Heart left ventricle (tissue), 16 donors: ENCODE data around the gene TYMS. TPM values are rescaled to one million over a fixed set of nuclear protein-coding genes. Genes with fewer than 3 reads are reported as not detected.

Experiments used
- ATAC-seq, 4 donors: fragments of 200-7000 bp; cut with Tn5 transposase; one replicate each; pipeline ENCODE4 v1.9.1; 2020 to 2022; ENCODE audit warnings: moderate library complexity in 4 of 4, mild to moderate bottlenecking in 3 of 4, moderate number of reproducible peaks in 1 of 4
- DNase-seq, 5 donors: peaks; one replicate each; pipeline ENCODE4 v3.0.0-alpha.2; 2020
- H3K27ac ChIP-seq, 12 donors: fragments of 200-600 bp; sonication (generic) in 4 of 12; one replicate each; pipeline versions ENCODE4 v1.5.0 to v1.8.0; 2016 to 2022; ENCODE audit warnings: mild to moderate bottlenecking in 2 of 12
- H3K27me3 ChIP-seq, 9 donors: fragments of 200-600 bp; sonication (generic) in 2 of 9; one replicate each; pipeline versions ENCODE4 v1.5.1 to v1.8.0; 2016 to 2022; ENCODE audit warnings: mild to moderate bottlenecking in 3 of 9
- H3K36me3 ChIP-seq, 9 donors: fragments of 200-600 bp; sonication (generic) in 2 of 9; one replicate each; pipeline versions ENCODE4 v1.5.0 to v1.8.0; 2018 to 2022; ENCODE audit warnings: mild to moderate bottlenecking in 2 of 9
- H3K4me1 ChIP-seq, 12 donors: fragments of 200-600 bp; sonication (generic) in 4 of 12; one replicate each; pipeline versions ENCODE4 v1.5.0 to v1.8.0; 2016 to 2022; ENCODE audit warnings: mild to moderate bottlenecking in 3 of 12
- H3K4me3 ChIP-seq, 12 donors: fragments of 200-600 bp; sonication (generic) in 4 of 12; one replicate each; pipeline versions ENCODE4 v1.5.0 to v1.8.0; 2017 to 2022; ENCODE audit warnings: mild to moderate bottlenecking in 9 of 12, moderate library complexity in 4 of 12
- H3K9me3 ChIP-seq, 12 donors: fragments of 200-600 bp; sonication (generic) in 4 of 12; one replicate each; pipeline versions ENCODE4 v1.5.0 to v1.8.0; 2016 to 2022; ENCODE audit warnings: mild to moderate bottlenecking in 1 of 12
- POLR2A ChIP-seq, 2 donors: fragments of 450-650 bp; IDR thresholded peaks; one replicate each; pipeline ENCODE4 v1.6.1; 2017; ENCODE audit warnings: antibody characterized with exemption in 2 of 2, mild to moderate bottlenecking in 2 of 2, moderate library complexity in 2 of 2
- WGBS, 4 donors: extraction: QIAGEN DNeasy Blood & Tissue Kit in 2 of 4; methylation state at CpG; one replicate each; pipeline versions ENCODE4 v1.1.5 to v1.1.7; 2013 to 2018; 5-methylcytosine and 5-hydroxymethylcytosine counted together
- intact Hi-C, 10 donors: fragments of 100-400 bp; cut with DNase I; formaldehyde crosslinking; loops; one replicate each; pipeline versions ENCODE4 v1.11.1 to v1.14.2; 2022
- polyA plus RNA-seq, 2 donors: library from polyadenylated mRNA; stranded (reverse); fragments of 200-250 nt; gene quantifications; one replicate each; pipeline ENCODE4 v1.2.3, GENCODE V29; 2013
- total RNA-seq, 9 donors: library from RNA; depleted of rRNA in 2 of 9; stranded (reverse); fragments of >200 nt in 2 of 9; fragmentation: NEBNext Ultra II Directional in 3 of 9; extraction: Animal tissue kit (Norgen Biotek cat#: 25700) in 3 of 9; gene quantifications; one replicate each; pipeline versions ENCODE4 v1.1.0 to v1.2.4, GENCODE V29; 2016 to 2023
- TF ChIP-seq, protein P1 (sequence below), 12 donors: fragments of 200-600 bp; sonication (generic) in 4 of 12; IDR thresholded peaks; one replicate each; pipeline versions ENCODE4 v1.5.0 to v1.8.0; 2018 to 2022; ENCODE audit warnings: antibody characterized with exemption in 12 of 12, mild to moderate bottlenecking in 5 of 12
- donor health status: ischemic (EF 13 %, LVEDD 7.1; RV severe dilation, severe dysfunction).
- donor health status: healthy with polysubstance abuse.
- donor health status: DM: no; HTN: yes; CAD: no.
- donor health status: DM: no; HTN: no; CAD: no.
- donor health status: ischemic (EF 25% LVEDD 6.9; RV normal size, moderate dysfunction).
- donor health status: ischemic (EF 25% LVEDD 5.7; RV mildly dilated, moderate dysfunction).
- donor health status: healthy.
- donor health status: DM: yes; HTN: yes; CAD: no.
- donor health status: ischemic (EF 35%, LVEDD 5.7; RV mildly dilated, moderate dysfunction).
- donor health status: nonischemic (EF 11% LVEDD 7.7; RV severe dilation, severe dysfunction).
- donor health status: DM: yes; HTN: yes; CAD: no.
- donor health status: PGD.
- donor health status: ischemic (EF 29% LVEDD 5.4; RV normal size, mild dysfunction).
- donor health status: nonischemic (EF 23%, LVEDD 6.1; RV moderate dilation, normal function).

Gene TYMS
- total and polyA plus RNA-seq, 11 donors = 0.34 to 32.3 (median 2.2) TPM; not detected in 1

DNA sequence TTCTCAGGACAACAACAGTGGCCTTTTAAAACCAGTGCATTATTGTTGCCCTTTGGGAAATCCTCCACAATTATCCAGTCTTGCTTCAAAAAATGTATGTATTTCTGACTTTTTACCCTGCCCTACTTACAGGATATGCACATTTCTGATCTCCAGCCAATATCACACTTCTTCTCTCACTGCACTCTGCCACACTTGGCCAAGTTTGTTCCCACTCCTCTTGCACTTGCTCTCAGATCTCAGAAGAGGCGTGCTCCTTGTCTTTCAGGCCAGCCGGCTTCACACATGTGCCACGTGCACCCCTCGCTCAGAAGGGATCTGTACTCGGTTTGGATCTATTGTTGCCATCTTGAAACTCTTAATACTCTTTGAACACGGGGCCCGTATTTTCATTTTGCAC lies 45.3 kb upstream of the TYMS start:
- H3K4me1 ChIP-seq = peaks cover 0 to 17% (median 0%) of the 10 kb centered on the region in 12 donors
- 84 to 95% (median 89%) methylated on average over 7 of the region's 7 CpGs for WGBS, 4 donors
- no peak for ATAC-seq
- no peak for TF ChIP-seq POLR2A (IDR thresholded peaks at IDR 0.05)
- TF ChIP-seq, protein P1, sequence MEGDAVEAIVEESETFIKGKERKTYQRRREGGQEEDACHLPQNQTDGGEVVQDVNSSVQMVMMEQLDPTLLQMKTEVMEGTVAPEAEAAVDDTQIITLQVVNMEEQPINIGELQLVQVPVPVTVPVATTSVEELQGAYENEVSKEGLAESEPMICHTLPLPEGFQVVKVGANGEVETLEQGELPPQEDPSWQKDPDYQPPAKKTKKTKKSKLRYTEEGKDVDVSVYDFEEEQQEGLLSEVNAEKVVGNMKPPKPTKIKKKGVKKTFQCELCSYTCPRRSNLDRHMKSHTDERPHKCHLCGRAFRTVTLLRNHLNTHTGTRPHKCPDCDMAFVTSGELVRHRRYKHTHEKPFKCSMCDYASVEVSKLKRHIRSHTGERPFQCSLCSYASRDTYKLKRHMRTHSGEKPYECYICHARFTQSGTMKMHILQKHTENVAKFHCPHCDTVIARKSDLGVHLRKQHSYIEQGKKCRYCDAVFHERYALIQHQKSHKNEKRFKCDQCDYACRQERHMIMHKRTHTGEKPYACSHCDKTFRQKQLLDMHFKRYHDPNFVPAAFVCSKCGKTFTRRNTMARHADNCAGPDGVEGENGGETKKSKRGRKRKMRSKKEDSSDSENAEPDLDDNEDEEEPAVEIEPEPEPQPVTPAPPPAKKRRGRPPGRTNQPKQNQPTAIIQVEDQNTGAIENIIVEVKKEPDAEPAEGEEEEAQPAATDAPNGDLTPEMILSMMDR (IDR thresholded peaks at IDR 0.05) = no peak
- H3K9me3 ChIP-seq = no peaks in the 10 kb centered on the region
- intact Hi-C loops = loop anchor here in 3 of 10 donors (10.0 kb wide), 2 partner anchors 117 to 137 kb away; no protein-coding TSS in a partner anchor
- DNase-seq = no peak
- no peaks in the 10 kb centered on the region for H3K36me3 ChIP-seq
- H3K4me3 ChIP-seq = no peak overlapping the region
- no peaks in the 10 kb centered on the region for H3K27me3 ChIP-seq
- H3K27ac ChIP-seq = no peak overlapping the region

DNA sequence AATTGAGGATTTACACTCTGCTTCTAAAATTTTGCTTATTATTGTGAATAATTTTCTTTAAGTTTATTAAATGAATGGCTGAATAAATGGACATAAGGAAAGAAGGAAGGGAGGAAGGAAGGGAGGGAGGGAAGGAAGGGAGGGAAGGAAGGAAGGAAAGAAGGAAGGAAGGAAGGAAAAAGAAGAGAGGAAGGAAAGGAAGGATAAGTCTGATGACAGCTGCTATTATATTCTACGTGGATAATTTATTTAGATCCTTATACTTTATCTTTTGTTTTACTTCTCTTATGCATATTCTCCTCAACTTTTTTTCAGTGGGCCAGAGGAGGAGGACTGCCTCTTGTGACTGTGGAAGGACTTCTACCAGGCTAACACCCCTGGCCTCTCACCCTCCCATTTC lies 43.3 kb upstream of the TYMS start:
- Histone ChIP-seq H3K27ac (peak overlapping the region in 1 of 12 donors; percentile 91), H3K9me3 (no peaks in the 10 kb centered on the region), H3K4me3 (no peak overlapping the region), H3K36me3 (no peaks in the 10 kb centered on the region), H3K27me3 (no peaks in the 10 kb centered on the region), H3K4me1 (peaks cover 0 to 17% (median 0%) of the 10 kb centered on the region in 12 donors)
- intact Hi-C loops = loop anchor here in 4 of 10 donors (2.0 to 10.0 kb wide), 3 partner anchors 119 to 327 kb away; no protein-coding TSS in a partner anchor
- no peak for DNase-seq
- WGBS, 4 donors = 50 to 67% (median 59%) methylated on average over 1 of the region's 1 CpG
- no peak for TF ChIP-seq POLR2A (IDR thresholded peaks at IDR 0.05)
- TF ChIP-seq, protein P1 (IDR thresholded peaks at IDR 0.05) = no peak
- no peak for ATAC-seq

DNA sequence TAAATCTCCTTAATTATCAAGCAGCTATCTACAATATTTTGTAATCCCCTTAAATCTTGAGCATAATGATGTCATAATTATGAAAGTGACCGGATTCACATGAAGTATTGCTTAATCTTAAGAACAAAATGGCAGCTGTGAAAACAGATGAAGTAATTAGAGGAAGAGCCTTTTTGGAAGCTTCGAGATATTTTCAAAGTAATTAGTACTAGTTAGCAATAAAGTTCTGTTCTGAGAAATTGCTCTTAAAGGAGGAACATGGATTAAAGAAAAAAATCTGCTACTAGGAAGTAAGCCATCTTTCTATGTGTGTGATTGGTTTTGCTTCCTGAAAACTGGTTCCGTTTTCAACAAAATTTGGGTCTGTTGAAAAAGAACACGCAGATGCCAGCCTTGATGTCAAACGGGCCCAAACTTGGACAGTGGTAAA lies 42.3 kb upstream of the TYMS start:
- TF ChIP-seq POLR2A (IDR thresholded peaks at IDR 0.05) = no peak
- TF ChIP-seq, protein P1 (IDR thresholded peaks at IDR 0.05) = no peak
- peaks cover 0 to 2% (median 0%) of the 10 kb centered on the region in 9 donors for H3K27me3 ChIP-seq
- DNase-seq (no peak), ATAC-seq (peak in 3 of 4 donors; percentile 22 to 41 (median 29))
- peaks cover 0 to 17% (median 0%) of the 10 kb centered on the region in 12 donors for H3K4me1 ChIP-seq
- no peaks in the 10 kb centered on the region for H3K36me3 ChIP-seq
- H3K27ac ChIP-seq = peak overlapping the region in 2 of 12 donors; percentile 30 to 91
- no peaks in the 10 kb centered on the region for H3K9me3 ChIP-seq
- 78 to 84% (median 82%) methylated on average over 5 of the region's 5 CpGs for WGBS, 4 donors
- no peak overlapping the region for H3K4me3 ChIP-seq
- intact Hi-C loops = loop anchor here in 6 of 10 donors (2.0 to 10.0 kb wide), 4 partner anchors 120 to 328 kb away; no protein-coding TSS in a partner anchor

GRCh38 chr18:615773-616172 lies 41.7 kb upstream of the TYMS start:
- ATAC-seq (peak in 3 of 4 donors; percentile 51 to 74 (median 63)), DNase-seq (peak in 1 of 5 donors; percentile 48)
- Histone ChIP-seq H3K27me3 (peaks cover 0 to 2% (median 0%) of the 10 kb centered on the region in 9 donors), H3K9me3 (no peaks in the 10 kb centered on the region), H3K27ac (peak overlapping the region in 2 of 12 donors; percentile 30 to 91), H3K4me3 (no peak overlapping the region), H3K36me3 (no peaks in the 10 kb centered on the region), H3K4me1 (peaks cover 0 to 17% (median 0%) of the 10 kb centered on the region in 12 donors)
- no peak for TF ChIP-seq POLR2A (IDR thresholded peaks at IDR 0.05)
- TF ChIP-seq, protein P1 (IDR thresholded peaks at IDR 0.05) = no peak
- intact Hi-C loops = loop anchor here in 9 of 10 donors (1.0 to 10.0 kb wide), 7 partner anchors 121 to 329 kb away; no protein-coding TSS in a partner anchor
- WGBS, 4 donors = 60 to 74% (median 70%) methylated on average over 4 of the region's 4 CpGs
